ENCODE measurements around the gene WDR44. TPM values are rescaled to one million over a fixed set of nuclear protein-coding genes. Genes with fewer than 3 reads are reported as not detected.
A peak's percentile ranks its signal among the peaks of the same experiment; 100 is the strongest.
"Not testable (repeated sequence)": the region's sequence is repeated elsewhere in the genome, so short reads cannot be mapped to it uniquely, and the experiment has no call there.

WDR44 gene
- polyA plus RNA-seq, 3 donors: 10.8 to 12.4 (median 11.8) TPM

GRCh38 chrX:118474586-118474985 lies 128.7 kb downstream of the WDR44 start:
- no peak for DNase-seq

- no peak for DNase-seq
These were observed 130.0 kb downstream of the WDR44 start for GRCh38 chrX:118475903-118476302.

GRCh38 chrX:118480172-118480571 lies 134.3 kb downstream of the WDR44 start:
- no peak for DNase-seq

GRCh38 chrX:118482384-118482783 lies 136.5 kb downstream of the WDR44 start:
- DNase-seq: not testable (repeated sequence)

- DNase-seq: no peak
These were observed 138.5 kb downstream of the WDR44 start for GRCh38 chrX:118484216-118484903.

GRCh38 chrX:118486693-118487092 lies 140.8 kb downstream of the WDR44 start:
- DNase-seq: not testable (repeated sequence)

- DNase-seq: no peak
These were observed 147.1 kb downstream of the WDR44 start for GRCh38 chrX:118493016-118493415.

GRCh38 chrX:118493653-118494297 lies 147.9 kb downstream of the WDR44 start:
- DNase-seq: no peak

GRCh38 chrX:118495061-118495921 lies 149.4 kb downstream of the WDR44 start, which contains the start of gene DOCK11:
TSS of gene DOCK11 (plus strand) at chrX:118495815. CDS start at chrX:118495972, 157 bp downstream.
- DNase-seq: peak; percentile 68

GRCh38 chrX:118495958-118496762 lies 150.3 kb downstream of the WDR44 start:
- no peak for DNase-seq

GRCh38 chrX:118496763-118497079 lies 150.8 kb downstream of the WDR44 start:
- DNase-seq: no peak

- DNase-seq: no peak
These were observed 151.4 kb downstream of the WDR44 start for GRCh38 chrX:118497180-118497818.

- no peak for DNase-seq
These were observed 152.4 kb downstream of the WDR44 start for GRCh38 chrX:118498351-118498750.

- DNase-seq: no peak
These were observed 152.8 kb downstream of the WDR44 start for GRCh38 chrX:118498755-118499154.

GRCh38 chrX:118499295-118499694 lies 153.4 kb downstream of the WDR44 start:
- DNase-seq: no peak

Other genes starting within 250 kb of the WDR44 start
- 10 to 100 TPM; 72.1 to 74.1 (median 73.1) TPM for gene KLHL13, start 229.3 kb upstream of the WDR44 start, polyA plus RNA-seq (ENCODE audit: insufficient read length in 3 of 3)
- 10 to 100 TPM; 18.8 to 22.1 (median 19.4) TPM for gene DOCK11, start 149.7 kb downstream of the WDR44 start, polyA plus RNA-seq (ENCODE audit: insufficient read length in 3 of 3)